Smooth muscle cell (in vitro differentiated cells): Measurements from ENCODE around the gene PGM2. TPM values are rescaled to one million over a fixed set of nuclear protein-coding genes. Genes with fewer than 3 reads are reported as not detected.

Experiments
- DNase-seq: peaks from one replicate; lab custom pipeline; 2025; ENCODE audit not compliant: unreplicated experiment; lab: John Stamatoyannopoulos, UW
- H2AFZ ChIP-seq: fragments of 200-600 bp; sonication (generic); 2 replicates; pipeline ENCODE4 v1.6.0; 2016; ENCODE audit warnings: antibody characterized with exemption, low read depth, mild to moderate bottlenecking
- H3F3A ChIP-seq: fragments of 200-600 bp; sonication (generic); 2 replicates; pipeline ENCODE4 v1.6.0; 2017; ENCODE audit warnings: antibody characterized with exemption, low read depth
- H3K27ac ChIP-seq: fragments of 200-600 bp; sonication (generic); 2 replicates; pipeline ENCODE4 v1.5.1; 2016; ENCODE audit warnings: low read depth, mild to moderate bottlenecking
- H3K27me3 ChIP-seq: fragments of 200-600 bp; sonication (generic); 2 replicates; pipeline ENCODE4 v1.6.1; 2016; ENCODE audit warnings: low read depth, mild to moderate bottlenecking
- H3K36me3 ChIP-seq: fragments of 200-600 bp; sonication (generic); 2 replicates; pipeline ENCODE4 v1.5.1; 2016; ENCODE audit warnings: low read depth
- H3K4me1 ChIP-seq: fragments of 200-600 bp; sonication (generic); 2 replicates; pipeline ENCODE4 v1.5.1; 2016; ENCODE audit warnings: low read depth
- H3K4me2 ChIP-seq: fragments of 200-600 bp; sonication (generic); 2 replicates; pipeline ENCODE4 v1.6.0; 2016; ENCODE audit warnings: mild to moderate bottlenecking
- H3K4me3 ChIP-seq: fragments of 200-600 bp; sonication (generic); 2 replicates; pipeline ENCODE4 v1.5.1; 2016; ENCODE audit warnings: mild to moderate bottlenecking
- H3K79me2 ChIP-seq: fragments of 200-600 bp; sonication (generic); 2 replicates; pipeline ENCODE4 v1.6.0; 2016; ENCODE audit warnings: low read depth, mild to moderate bottlenecking
- H3K9ac ChIP-seq: fragments of 200-600 bp; sonication (generic); 2 replicates; pipeline ENCODE4 v1.6.0; 2016; ENCODE audit warnings: low read depth
- H3K9me3 ChIP-seq: fragments of 200-600 bp; sonication (generic); replicated peaks from 2 replicates; pipeline ENCODE4 v1.5.1; 2016; ENCODE audit warnings: low read depth
- H4K20me1 ChIP-seq: fragments of 200-600 bp; sonication (generic); 2 replicates; pipeline ENCODE4 v1.6.0; 2016; ENCODE audit warnings: low read depth
- WGBS: methylation state at CpG from one replicate; pipeline ENCODE4 v1.1.7; 2016; ENCODE audit warnings: low lambda C conversion rate; 5-methylcytosine and 5-hydroxymethylcytosine counted together
- polyA plus RNA-seq: library from polyadenylated mRNA; unstranded; fragments of >200 nt; fragmentation: Nextera tagmentation; extraction: Ambion mirVana; gene quantifications from 2 replicates; pipeline ENCODE4 v1.2.1, GENCODE V29; 2016
- total RNA-seq: library from RNA; depleted of rRNA; stranded (reverse); fragments of >200 nt; gene quantifications from 2 replicates; pipeline ENCODE4 v1.2.3, GENCODE V29; 2014
- TF ChIP-seq, protein P1 (sequence below): fragments of 200-600 bp; sonication (generic); IDR thresholded peaks from 2 replicates; pipeline ENCODE4 v1.5.1; 2017; ENCODE audit warnings: borderline replicate concordance, mild to moderate bottlenecking, antibody characterized with exemption; ENCODE audit not compliant: insufficient read depth, poor library complexity, severe bottlenecking

The PGM2 gene
- total and polyA plus RNA-seq, 2 experiments from 2014 or later, result 11.6 to 38.7 TPM

GRCh38 chr4:37867102-37867501, 40.6 kb downstream of the PGM2 start:
- Histone ChIP-seq H3K9me3 (no peaks in the 10 kb centered on the region), H3K9ac (no peak overlapping the region), H3K4me2 (no peak overlapping the region), H3K27me3 (no peaks in the 10 kb centered on the region), H3K36me3 (no peaks in the 10 kb centered on the region), H3K27ac (no peak overlapping the region), H3K4me3 (no peak overlapping the region), H3K4me1 (no peaks in the 10 kb centered on the region), H3F3A (no peaks in the 10 kb centered on the region), H3K79me2 (no peaks in the 10 kb centered on the region), H2AFZ (no peak overlapping the region), H4K20me1 (no peaks in the 10 kb centered on the region)
- no peak for DNase-seq
- WGBS, result 99% methylated on average over 3 of the region's 3 CpGs
- TF ChIP-seq, protein P1, sequence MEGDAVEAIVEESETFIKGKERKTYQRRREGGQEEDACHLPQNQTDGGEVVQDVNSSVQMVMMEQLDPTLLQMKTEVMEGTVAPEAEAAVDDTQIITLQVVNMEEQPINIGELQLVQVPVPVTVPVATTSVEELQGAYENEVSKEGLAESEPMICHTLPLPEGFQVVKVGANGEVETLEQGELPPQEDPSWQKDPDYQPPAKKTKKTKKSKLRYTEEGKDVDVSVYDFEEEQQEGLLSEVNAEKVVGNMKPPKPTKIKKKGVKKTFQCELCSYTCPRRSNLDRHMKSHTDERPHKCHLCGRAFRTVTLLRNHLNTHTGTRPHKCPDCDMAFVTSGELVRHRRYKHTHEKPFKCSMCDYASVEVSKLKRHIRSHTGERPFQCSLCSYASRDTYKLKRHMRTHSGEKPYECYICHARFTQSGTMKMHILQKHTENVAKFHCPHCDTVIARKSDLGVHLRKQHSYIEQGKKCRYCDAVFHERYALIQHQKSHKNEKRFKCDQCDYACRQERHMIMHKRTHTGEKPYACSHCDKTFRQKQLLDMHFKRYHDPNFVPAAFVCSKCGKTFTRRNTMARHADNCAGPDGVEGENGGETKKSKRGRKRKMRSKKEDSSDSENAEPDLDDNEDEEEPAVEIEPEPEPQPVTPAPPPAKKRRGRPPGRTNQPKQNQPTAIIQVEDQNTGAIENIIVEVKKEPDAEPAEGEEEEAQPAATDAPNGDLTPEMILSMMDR, result no peak

DNA sequence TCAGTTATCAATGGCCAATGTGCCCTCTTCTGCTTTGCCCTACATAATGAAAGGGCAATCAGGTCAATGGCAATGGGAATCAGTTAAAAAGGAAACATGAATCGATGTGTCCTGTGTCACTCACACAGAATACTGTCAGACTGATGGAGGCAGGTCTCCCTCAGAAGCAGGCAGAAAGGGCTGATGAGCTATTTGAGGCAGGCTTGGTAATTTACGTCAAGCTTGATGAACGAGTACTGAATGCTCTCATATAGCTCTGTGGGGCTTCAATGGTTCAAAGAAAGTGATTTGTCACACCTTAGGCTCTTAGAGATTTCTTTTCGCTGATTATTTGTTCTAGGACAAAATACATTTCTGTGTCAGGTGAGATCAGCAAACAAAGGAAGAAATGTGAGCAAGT, 41.8 kb downstream of the PGM2 start:
- no peaks in the 10 kb centered on the region for H3K4me1 ChIP-seq
- no peak for DNase-seq
- no peaks in the 10 kb centered on the region for H3F3A ChIP-seq
- H3K9ac ChIP-seq, result no peak overlapping the region
- H3K27me3 ChIP-seq, result no peaks in the 10 kb centered on the region
- no peaks in the 10 kb centered on the region for H4K20me1 ChIP-seq
- H3K79me2 ChIP-seq, result no peaks in the 10 kb centered on the region
- no peak overlapping the region for H3K4me3 ChIP-seq
- H2AFZ ChIP-seq, result no peak overlapping the region
- no peaks in the 10 kb centered on the region for H3K9me3 ChIP-seq
- WGBS, result 97% methylated on average over 4 of the region's 4 CpGs
- H3K36me3 ChIP-seq, result no peaks in the 10 kb centered on the region
- TF ChIP-seq, protein P1, result no peak
- H3K4me2 ChIP-seq, result no peak overlapping the region
- H3K27ac ChIP-seq, result no peak overlapping the region

GRCh38 chr4:37872310-37872988, 46.0 kb downstream of the PGM2 start:
- Histone ChIP-seq H3K79me2 (no peaks in the 10 kb centered on the region), H3F3A (no peaks in the 10 kb centered on the region), H3K9me3 (no peaks in the 10 kb centered on the region), H3K4me3 (no peak overlapping the region), H3K4me2 (no peak overlapping the region), H3K36me3 (no peaks in the 10 kb centered on the region), H3K27me3 (no peaks in the 10 kb centered on the region), H4K20me1 (no peaks in the 10 kb centered on the region), H2AFZ (no peak overlapping the region), H3K4me1 (no peaks in the 10 kb centered on the region), H3K9ac (no peak overlapping the region), H3K27ac (no peak overlapping the region)
- DNase-seq, result no peak
- WGBS, result 84% methylated on average over 1 of the region's 1 CpG
- TF ChIP-seq, protein P1, result no peak

GRCh38 chr4:37873386-37873785, 46.9 kb downstream of the PGM2 start:
- no peaks in the 10 kb centered on the region for H3K9me3 ChIP-seq
- H3K27ac ChIP-seq, result no peak overlapping the region
- H3K79me2 ChIP-seq, result no peaks in the 10 kb centered on the region
- 97% methylated on average over 1 of the region's 1 CpG for WGBS
- no peaks in the 10 kb centered on the region for H4K20me1 ChIP-seq
- no peak for DNase-seq
- no peak overlapping the region for H3K4me3 ChIP-seq
- H3K27me3 ChIP-seq, result no peaks in the 10 kb centered on the region
- no peaks in the 10 kb centered on the region for H3K4me1 ChIP-seq
- no peaks in the 10 kb centered on the region for H3F3A ChIP-seq
- H3K9ac ChIP-seq, result no peak overlapping the region
- TF ChIP-seq, protein P1, result no peak
- no peaks in the 10 kb centered on the region for H3K36me3 ChIP-seq
- H2AFZ ChIP-seq, result no peak overlapping the region
- H3K4me2 ChIP-seq, result no peak overlapping the region
